Measurements from ENCODE around the gene APOBEC2.
"Not testable (repeated sequence)": the region's sequence is repeated elsewhere in the genome, so short reads cannot be mapped to it uniquely, and the experiment has no call there.

Gene APOBEC2

GRCh38 chr6:41053041-41053440, at the start of gene APOBEC2:
Gene APOBEC2 (plus strand): TSS chr6:41053202. CDS start chr6:41053348, 146 bp downstream.
- DNase-seq (ENCODE audit: low spot score): no peak

- not testable (repeated sequence) for DNase-seq (ENCODE audit: low spot score)
Observed at GRCh38 chr6:41006217-41006616, 46.8 kb upstream of the APOBEC2 start.

GRCh38 chr6:41006980-41007379, 46.0 kb upstream of the APOBEC2 start:
- DNase-seq (ENCODE audit: low spot score): not testable (repeated sequence)

- no peak for DNase-seq (ENCODE audit: low spot score)
Observed at GRCh38 chr6:41008011-41008410, 45.0 kb upstream of the APOBEC2 start.

GRCh38 chr6:41009669-41010068, 43.3 kb upstream of the APOBEC2 start:
- no peak for DNase-seq (ENCODE audit: low spot score)

- DNase-seq (ENCODE audit: low spot score): no peak
Observed at GRCh38 chr6:41011673-41012072, 41.3 kb upstream of the APOBEC2 start.

GRCh38 chr6:41013466-41014153, 39.4 kb upstream of the APOBEC2 start:
- DNase-seq (ENCODE audit: low spot score): no peak

GRCh38 chr6:41014780-41015179, 38.2 kb upstream of the APOBEC2 start:
- no peak for DNase-seq (ENCODE audit: low spot score)

GRCh38 chr6:41015860-41016259, 37.1 kb upstream of the APOBEC2 start:
- DNase-seq (ENCODE audit: low spot score): not testable (repeated sequence)

GRCh38 chr6:41017663-41018062, 35.3 kb upstream of the APOBEC2 start:
- DNase-seq (ENCODE audit: low spot score): no peak

- no peak for DNase-seq (ENCODE audit: low spot score)
Observed at GRCh38 chr6:41021832-41022231, 31.2 kb upstream of the APOBEC2 start.

- no peak for DNase-seq (ENCODE audit: low spot score)
Observed at GRCh38 chr6:41022294-41022693, 30.7 kb upstream of the APOBEC2 start.

- DNase-seq (ENCODE audit: low spot score): no peak
Observed at GRCh38 chr6:41023114-41023513, 29.9 kb upstream of the APOBEC2 start.

GRCh38 chr6:41025966-41026530, 27.0 kb upstream of the APOBEC2 start:
- no peak for DNase-seq (ENCODE audit: low spot score)

- no peak for DNase-seq (ENCODE audit: low spot score)
Observed at GRCh38 chr6:41027241-41027640, 25.8 kb upstream of the APOBEC2 start.

GRCh38 chr6:41027799-41028560, 25.0 kb upstream of the APOBEC2 start:
- DNase-seq (ENCODE audit: low spot score): peak; percentile 56

GRCh38 chr6:41028561-41029412, 24.2 kb upstream of the APOBEC2 start:
- DNase-seq (ENCODE audit: low spot score): no peak

- no peak for DNase-seq (ENCODE audit: low spot score)
Observed at GRCh38 chr6:41032830-41033229, 20.2 kb upstream of the APOBEC2 start.

- no peak for DNase-seq (ENCODE audit: low spot score)
Observed at GRCh38 chr6:41033776-41034175, 19.2 kb upstream of the APOBEC2 start.

GRCh38 chr6:41036186-41036585, 16.8 kb upstream of the APOBEC2 start:
- DNase-seq (ENCODE audit: low spot score): no peak

GRCh38 chr6:41036601-41037000, 16.4 kb upstream of the APOBEC2 start:
- DNase-seq (ENCODE audit: low spot score): no peak

Measured in pons (tissue), 1 donor.